Kidney (tissue), 2 donors: ENCODE results near the gene IL21. TPM values are rescaled to one million over a fixed set of nuclear protein-coding genes. Genes with fewer than 3 reads are reported as not detected.

Experiments
- polyA plus RNA-seq: library from polyadenylated mRNA; stranded (reverse); fragments of 350-450 nt; fragmentation: Illumina TruSeq; extraction: RNeasy Lipid Tissue Mini Kit (QIAGEN cat#74804); gene quantifications from one replicate; pipeline ENCODE4 v1.2.3, GENCODE V29; 2014; ENCODE audit warnings: low read depth, low replicate concordance; ENCODE audit not compliant: insufficient read depth
- total RNA-seq: library from RNA; stranded (reverse); fragmentation: NEBNext Ultra II Directional; extraction: Animal tissue kit (Norgen Biotek cat#: 25700); gene quantifications from one replicate; pipeline ENCODE4 v1.2.1, GENCODE V29; 2021
- donor health status: DM: yes; HTN: yes; CAD: no.

Gene IL21
- total and polyA plus RNA-seq, 2 donors from 2014 or later = not detected

Other genes starting within 250 kb of the IL21 start
- not detected for gene ADAD1, start 242.1 kb downstream of the IL21 start, total RNA-seq
- gene ADAD1, start 242.1 kb downstream of the IL21 start, polyA plus RNA-seq = not detected
- gene IL2, start 164.3 kb downstream of the IL21 start, total RNA-seq = not detected
- not detected for gene IL2, start 164.3 kb downstream of the IL21 start, polyA plus RNA-seq
- 9.9 TPM for gene BBS12, start 111.6 kb upstream of the IL21 start, total RNA-seq
- 8.3 TPM for gene BBS12, start 111.6 kb upstream of the IL21 start, polyA plus RNA-seq
- 16.9 TPM for gene FGF2, start 205.8 kb upstream of the IL21 start, total RNA-seq
- 2.3 TPM for gene FGF2, start 205.8 kb upstream of the IL21 start, polyA plus RNA-seq